Measurements from ENCODE around the gene OR6S1. TPM values are rescaled to one million over a fixed set of nuclear protein-coding genes. Genes with fewer than 3 reads are reported as not detected.

The OR6S1 gene, protein sequence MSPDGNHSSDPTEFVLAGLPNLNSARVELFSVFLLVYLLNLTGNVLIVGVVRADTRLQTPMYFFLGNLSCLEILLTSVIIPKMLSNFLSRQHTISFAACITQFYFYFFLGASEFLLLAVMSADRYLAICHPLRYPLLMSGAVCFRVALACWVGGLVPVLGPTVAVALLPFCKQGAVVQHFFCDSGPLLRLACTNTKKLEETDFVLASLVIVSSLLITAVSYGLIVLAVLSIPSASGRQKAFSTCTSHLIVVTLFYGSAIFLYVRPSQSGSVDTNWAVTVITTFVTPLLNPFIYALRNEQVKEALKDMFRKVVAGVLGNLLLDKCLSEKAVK
- total RNA-seq: not detected in 2 replicates

DNA sequence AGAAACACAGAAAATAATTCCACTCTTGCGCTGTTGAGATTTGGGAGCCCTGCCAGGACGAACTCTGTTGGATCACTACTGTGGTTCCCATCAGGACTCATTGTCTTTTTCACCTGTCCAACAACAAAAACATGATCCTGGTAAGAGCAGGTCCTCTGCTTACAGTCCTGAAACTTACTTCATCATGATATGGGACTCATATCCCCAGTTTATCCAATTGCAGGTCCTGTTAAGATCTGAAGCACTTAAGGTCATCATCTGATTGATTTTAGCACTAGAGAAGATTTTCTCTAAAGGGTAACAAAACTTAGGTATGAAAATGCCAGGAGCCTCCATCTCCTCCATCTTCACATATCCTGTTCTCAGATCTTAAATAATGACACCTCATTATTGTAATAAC, at the start of gene OR6S1:
TSS of gene OR6S1 (minus strand) at position 101 of the 400 bp plus-strand sequence. CDS start at position 101, 0 bp downstream.

DNA sequence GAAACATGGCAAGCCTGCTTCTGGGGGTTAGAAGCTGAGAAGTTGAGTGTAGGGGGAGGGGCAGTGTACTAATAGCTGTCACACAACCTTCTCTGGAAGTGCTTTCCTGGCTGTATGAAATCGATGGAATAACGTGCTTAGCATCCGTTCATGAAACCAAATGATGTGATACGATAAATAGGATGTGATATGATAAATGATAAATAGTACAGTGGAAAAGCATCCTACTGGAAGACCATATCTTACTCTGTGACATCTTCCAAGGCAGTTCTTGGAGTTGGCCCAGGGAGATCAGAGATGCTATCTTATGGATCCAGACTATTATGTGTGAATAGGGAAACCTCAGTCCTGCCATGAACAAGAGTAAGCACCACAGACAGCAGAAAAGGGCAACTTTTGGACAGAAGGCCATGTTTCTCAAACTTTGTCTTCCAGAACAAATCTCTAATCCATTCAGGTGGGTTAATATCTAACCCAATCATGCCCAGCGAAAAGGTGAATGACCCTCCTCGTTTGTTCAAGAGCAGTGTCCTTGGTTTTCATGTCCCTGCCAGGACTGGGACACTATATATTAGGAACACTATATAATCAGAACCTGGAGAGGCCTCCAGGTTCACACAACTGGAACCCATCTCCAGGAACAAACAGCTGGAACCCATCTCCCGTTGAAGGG, 46.8 kb upstream of the OR6S1 start, which contains the start of gene ANG:
TSS of gene ANG (plus strand) at position 598 of the 673 bp plus-strand sequence. CDS start 4,801 bp downstream, outside the sequence.

DNA sequence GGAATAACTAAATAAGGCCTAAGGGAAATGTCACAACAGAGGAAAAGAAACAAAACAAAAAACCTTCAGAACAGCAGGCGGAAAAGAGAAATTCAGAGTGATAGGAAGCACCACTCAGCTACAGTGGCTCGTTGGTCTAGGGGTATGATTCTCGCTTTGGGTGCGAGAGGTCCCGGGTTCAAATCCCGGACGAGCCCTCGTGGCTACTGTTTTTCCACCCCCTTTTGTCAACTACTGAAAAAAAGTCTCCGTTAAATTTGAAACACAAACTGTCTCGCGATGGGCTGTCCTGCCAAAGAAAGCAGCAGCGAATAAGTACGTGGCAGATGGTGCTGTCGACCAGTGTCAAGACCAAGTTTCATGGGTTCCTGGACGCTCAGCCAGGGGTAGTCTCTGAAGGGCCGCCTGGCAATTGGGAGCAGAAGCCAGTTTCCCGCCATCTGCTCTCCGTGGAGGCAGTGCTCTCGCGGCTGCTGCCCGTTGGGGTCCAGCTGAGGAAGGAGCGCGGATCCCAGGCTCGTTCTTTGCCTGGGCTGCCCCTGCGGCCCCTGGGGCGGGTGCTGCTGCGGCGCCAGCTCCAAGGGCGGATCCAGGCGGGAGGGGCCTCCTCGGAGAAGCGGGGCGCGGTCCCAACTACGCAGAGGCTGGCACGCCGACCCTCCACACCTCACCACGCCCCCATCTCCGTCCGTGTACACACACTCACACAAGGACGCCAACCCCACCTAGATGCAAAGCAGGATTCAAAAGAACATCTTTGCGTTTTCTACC, 42.6 kb upstream of the OR6S1 start, which contains the start of gene RNASE4:
TSS of gene RNASE4 (plus strand) at position 670 of the 771 bp plus-strand sequence. CDS start 14,812 bp downstream, outside the sequence.

DNA sequence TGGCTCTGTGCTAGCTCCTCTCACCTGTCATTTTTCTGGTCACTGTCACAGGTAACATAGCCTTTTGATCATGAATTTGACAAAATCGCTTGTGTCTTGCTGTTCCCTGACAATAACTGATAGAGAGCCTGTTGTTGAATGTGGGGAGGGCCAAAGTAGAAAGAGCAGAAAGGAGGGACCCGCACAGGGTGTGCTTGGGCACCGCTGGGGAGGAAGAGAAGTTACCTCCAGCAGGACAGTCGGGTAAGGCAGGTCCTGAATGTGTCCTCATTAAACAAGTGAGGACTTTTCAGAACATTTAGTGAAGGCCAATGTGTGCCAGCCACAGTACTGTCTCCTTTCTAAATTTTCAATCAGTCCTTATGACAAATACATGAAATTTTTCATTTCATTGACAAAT, 50.3 kb downstream of the OR6S1 start, which contains the start of gene RNASE12:
TSS of gene RNASE12 (minus strand) at position 142 of the 400 bp plus-strand sequence. CDS start 653 bp downstream, outside the sequence.

Small RNAs within 50 kb of the gene (small RNA-seq; reads per million reads assigned to genes)
- not detected for gene RF00019

Other genes starting within 250 kb of the OR6S1 start
- gene TEP1, start 228.2 kb downstream of the OR6S1 start, total RNA-seq: 25.0 and 27.2 TPM in 2 replicates
- gene KLHL33, start 205.5 kb downstream of the OR6S1 start, total RNA-seq: 0.13 and 0.22 TPM in 2 replicates
- 39.3 and 45.1 TPM in 2 replicates for gene OSGEP, start 186.9 kb downstream of the OR6S1 start, total RNA-seq
- gene APEX1, start 186.5 kb downstream of the OR6S1 start, total RNA-seq: 58.0 and 73.2 TPM in 2 replicates
- 19.9 and 21.6 TPM in 2 replicates for gene PIP4P1, start 180.3 kb downstream of the OR6S1 start, total RNA-seq
- gene PNP, start 172.3 kb downstream of the OR6S1 start, total RNA-seq: 30.3 and 38.5 TPM in 2 replicates
- not detected in 2 replicates for gene RNASE10, start 136.2 kb downstream of the OR6S1 start, total RNA-seq
- not detected in 2 replicates for gene RNASE9, start 80.6 kb downstream of the OR6S1 start, total RNA-seq
- gene RNASE11, start 53.7 kb downstream of the OR6S1 start, total RNA-seq: not detected in 2 replicates
- gene RNASE12, start 50.3 kb downstream of the OR6S1 start, total RNA-seq: not detected in 2 replicates
- gene RNASE4, start 42.9 kb upstream of the OR6S1 start, total RNA-seq: 49.4 and 54.9 TPM in 2 replicates
- 16.1 and 16.8 TPM in 2 replicates for gene ANG, start 47.1 kb upstream of the OR6S1 start, total RNA-seq
- not detected in 2 replicates for gene EDDM3A, start 104.2 kb upstream of the OR6S1 start, total RNA-seq
- gene EDDM3B, start 126.7 kb upstream of the OR6S1 start, total RNA-seq: not detected in 2 replicates
- gene RNASE6, start 139.6 kb upstream of the OR6S1 start, total RNA-seq: not detected in 2 replicates
- 1.1 TPM in 1 of 2 replicates, not detected in the other for gene RNASE1, start 161.2 kb upstream of the OR6S1 start, total RNA-seq
- gene RNASE3, start 249.7 kb upstream of the OR6S1 start, total RNA-seq: not detected in 2 replicates